ENCODE measurements around the gene ZNF672. TPM values are rescaled to one million over a fixed set of nuclear protein-coding genes. Genes with fewer than 3 reads are reported as not detected.
"Not testable (repeated sequence)": the region's sequence is repeated elsewhere in the genome, so short reads cannot be mapped to it uniquely, and the experiment has no call there.

Gene ZNF672
- polyA plus RNA-seq, result 10 to 100 TPM in 2 of 3 donors, 1 to 10 TPM in 1; 9.2 to 18.3 (median 12.7) TPM

DNA sequence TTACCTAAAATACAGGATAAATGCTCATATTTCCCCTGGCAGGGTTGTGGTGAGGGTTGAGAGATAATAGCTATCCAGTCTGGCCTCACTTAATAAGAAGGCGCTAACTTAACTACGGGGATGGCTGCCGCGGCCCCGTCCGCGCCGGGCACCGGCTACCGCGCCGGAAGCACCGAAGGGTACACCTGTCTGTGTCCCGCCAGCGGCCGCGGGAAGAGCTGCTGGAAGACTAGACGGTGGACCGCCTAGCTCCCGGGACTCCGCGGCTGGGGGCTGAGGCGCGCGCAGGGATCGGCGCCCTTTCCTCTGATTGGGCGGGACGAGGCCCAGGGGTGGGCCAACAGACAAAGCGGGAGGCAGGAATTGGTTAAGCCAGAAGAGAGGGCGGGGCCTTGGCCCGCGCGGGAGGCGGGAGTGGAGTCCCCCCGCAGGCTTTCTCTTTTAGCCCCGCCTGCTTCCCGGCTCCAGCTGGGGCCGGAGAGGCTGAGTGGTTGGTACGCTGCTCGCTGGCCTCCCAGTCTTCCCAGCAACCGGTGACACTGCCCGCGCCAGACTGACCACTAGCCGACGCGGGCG is at the start of gene ZNF672:
ZNF672 (plus strand) TSS at position 444 of the 576 bp plus-strand sequence. CDS start 9,051 bp downstream, outside the sequence.
- H3K27ac ChIP-seq (ENCODE audit: low read depth, low read length), result peak within 1 kb of the TSS; percentile 98
- WGBS, 3 donors, result 0 to 1% (median 1%) methylated on average over 38 to 48 of the region's 48 CpGs

DNA sequence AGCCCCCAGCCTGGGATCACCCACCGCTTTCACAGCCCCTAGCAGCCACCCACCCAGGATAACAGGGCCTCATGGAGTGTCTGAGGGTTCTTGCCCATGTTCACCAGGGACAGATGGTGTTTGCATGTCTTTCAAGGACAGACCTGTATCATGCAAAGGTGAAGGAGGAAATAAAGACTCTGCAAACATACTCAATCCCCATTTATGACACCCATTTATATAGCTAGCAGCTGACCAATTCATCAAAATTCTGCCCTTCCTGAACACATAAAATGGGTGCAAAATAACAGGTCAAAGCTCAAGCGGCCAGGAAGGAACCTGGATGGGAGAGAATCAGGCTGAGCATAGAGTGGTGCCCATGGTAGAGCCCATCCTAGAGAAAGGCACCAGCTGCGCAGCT is 49.7 kb upstream of the ZNF672 start:
- H3K27ac ChIP-seq (ENCODE audit: low read depth, low read length), result no peak overlapping the region
- WGBS, 3 donors, result 82 to 87% (median 83%) methylated on average over 3 of the region's 3 CpGs

DNA sequence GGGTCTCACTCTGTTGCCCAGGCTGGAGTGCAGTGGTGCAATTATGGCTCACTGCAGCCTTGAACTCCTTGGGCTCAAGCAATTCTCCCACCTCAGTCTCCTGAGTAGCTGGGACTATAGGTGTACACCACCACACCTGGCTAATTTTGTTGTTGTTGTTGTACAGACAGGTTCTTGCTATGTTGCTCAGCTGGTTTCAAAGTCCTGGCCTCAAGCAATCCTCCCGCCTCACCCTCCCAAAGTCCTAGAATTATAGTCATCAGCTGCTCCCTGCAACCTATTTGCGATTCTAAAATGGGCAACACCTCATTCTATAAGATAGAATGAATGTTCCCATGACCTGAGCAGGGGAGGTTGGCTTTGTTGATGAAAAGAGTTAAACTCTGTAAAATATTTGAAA is 48.7 kb upstream of the ZNF672 start:
- WGBS, 3 donors, result 82 to 86% (median 83%) methylated on average over 2 of the region's 2 CpGs

DNA sequence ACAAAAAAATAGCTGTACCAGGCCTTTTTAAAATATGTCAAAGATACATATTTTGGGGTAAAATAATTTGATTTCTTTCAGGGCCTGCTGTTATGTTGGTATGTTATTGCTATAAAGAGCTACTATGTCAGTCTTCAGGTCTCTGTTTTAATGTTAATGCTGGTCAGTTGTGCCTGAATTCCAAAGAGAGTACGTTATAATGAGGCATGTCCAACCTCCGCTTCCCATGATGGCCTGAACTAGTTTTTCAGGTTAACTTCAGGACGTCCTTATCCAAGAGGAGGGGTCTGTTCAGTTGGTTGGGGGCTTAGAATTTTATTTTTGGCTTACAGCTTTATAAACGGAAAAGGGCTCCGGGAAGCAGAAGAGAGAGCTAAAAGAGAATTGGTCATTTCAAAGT is 47.6 kb upstream of the ZNF672 start:
- 75 to 86% (median 84%) methylated on average over 5 of the region's 5 CpGs for WGBS, 3 donors
- no peak overlapping the region for H3K27ac ChIP-seq (ENCODE audit: low read depth, low read length)

More for the DNA sequence above, 48.7 kb upstream of the ZNF672 start:
- H3K27ac ChIP-seq (ENCODE audit: low read depth, low read length), result not testable (repeated sequence)

DNA sequence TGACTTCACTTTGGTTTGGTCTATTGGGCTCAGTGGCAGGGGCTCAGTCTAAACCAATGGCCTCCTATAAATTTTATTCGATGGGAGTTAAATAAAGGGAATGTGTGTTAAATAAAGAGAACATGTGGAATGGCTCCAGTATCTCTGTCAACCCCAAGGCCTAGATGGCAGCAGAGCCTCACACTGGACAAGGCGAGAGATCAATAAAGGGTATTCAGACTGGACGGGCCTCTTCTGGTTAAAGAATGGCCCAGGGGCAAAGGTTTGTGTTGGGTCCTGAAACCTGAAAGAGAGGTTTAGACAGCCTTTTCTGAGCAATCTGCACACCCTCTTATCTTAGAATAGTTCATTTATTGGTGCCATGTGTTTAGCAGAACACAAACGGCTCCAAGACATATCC is 47.0 kb upstream of the ZNF672 start:
- no peak overlapping the region for H3K27ac ChIP-seq (ENCODE audit: low read depth, low read length)
- 70 to 93% (median 91%) methylated on average over 4 of the region's 4 CpGs for WGBS, 3 donors

DNA sequence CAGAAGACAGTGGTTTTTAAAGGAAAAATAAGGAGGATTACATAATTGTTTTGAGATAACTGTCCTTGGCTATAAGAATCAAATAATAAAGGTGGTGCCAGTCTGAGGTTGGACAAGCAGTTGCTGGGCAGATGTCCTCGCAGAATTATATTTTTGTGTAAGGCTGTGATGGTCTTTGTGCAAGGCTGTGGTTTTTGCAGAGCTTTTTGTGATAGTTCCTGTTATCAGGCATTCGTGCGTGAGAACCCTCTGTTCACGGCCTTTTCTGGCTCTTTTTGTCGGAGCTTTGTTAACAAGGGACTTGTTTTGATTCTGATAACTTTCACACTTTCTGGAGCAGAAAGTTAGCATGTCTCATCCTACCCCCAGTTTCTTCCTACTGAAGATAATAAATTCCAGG is 45.7 kb upstream of the ZNF672 start:
- whole genome bisulfite sequencing, 3 donors, result 39 to 63% (median 59%) methylated on average over 5 of the region's 5 CpGs
- no peak overlapping the region for H3K27ac ChIP-seq (ENCODE audit: low read depth, low read length)

DNA sequence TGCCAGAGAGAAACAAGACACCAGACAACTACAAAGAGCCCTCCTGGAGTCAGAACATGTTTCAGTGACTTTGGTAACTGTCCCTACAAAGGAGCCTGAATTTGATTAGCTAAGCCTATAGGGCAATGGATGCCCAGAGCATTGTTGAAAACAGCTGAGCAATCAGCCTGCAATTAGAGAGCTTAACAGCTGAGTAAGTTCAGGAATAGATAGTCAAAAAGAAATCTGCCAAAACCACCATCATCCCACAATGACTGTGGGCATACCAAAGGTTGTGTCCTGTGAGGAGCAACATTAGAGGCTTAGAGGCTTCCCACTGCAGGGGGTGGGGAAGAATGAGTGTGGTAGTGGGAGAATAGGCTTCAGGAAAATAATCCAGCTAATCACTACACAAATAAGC is 44.4 kb upstream of the ZNF672 start:
- no peak overlapping the region for H3K27ac ChIP-seq (ENCODE audit: low read depth, low read length)

DNA sequence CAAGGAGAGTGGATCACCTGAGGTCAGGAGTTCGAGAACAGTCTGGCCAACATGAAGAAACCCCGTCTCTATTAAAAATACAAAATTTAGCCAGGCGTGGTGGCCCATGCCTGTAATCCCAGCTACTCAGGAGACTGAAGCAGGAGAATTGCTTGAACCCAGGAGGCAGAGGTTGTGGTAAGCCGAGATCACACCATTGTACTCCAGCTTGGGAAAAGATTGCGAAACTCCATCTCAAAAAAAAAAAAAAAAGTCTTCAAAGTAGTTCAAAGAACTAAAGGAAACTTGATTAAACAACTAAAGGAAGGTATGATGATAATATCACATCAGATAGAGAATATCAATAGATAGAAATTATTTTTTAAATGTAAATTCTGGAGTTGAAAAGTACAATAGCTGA is 43.4 kb upstream of the ZNF672 start:
- WGBS, 3 donors, result 82 to 93% (median 91%) methylated on average over 5 of the region's 5 CpGs
- not testable (repeated sequence) for H3K27ac ChIP-seq (ENCODE audit: low read depth, low read length)

DNA sequence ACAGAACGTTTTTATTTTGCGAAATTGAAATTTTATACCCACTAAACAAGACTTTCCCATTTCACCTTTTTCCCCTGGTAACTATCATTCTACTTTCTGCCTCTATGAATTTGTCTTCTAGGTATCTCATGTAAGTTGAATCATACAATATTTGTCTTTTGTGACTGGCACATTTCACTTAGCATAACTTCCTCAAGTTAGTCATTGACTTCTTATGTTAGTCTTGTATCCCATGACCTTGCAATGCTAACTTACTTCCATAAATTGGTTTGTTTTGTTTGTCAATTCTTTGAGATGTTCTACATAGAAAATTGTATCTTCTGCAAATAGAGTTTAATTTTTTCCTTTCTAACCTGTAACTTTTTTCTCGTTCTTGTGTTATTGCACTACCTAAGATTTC is 39.2 kb upstream of the ZNF672 start:
- 78 to 84% (median 83%) methylated on average over 3 of the region's 3 CpGs for WGBS, 3 donors
- no peak overlapping the region for H3K27ac ChIP-seq (ENCODE audit: low read depth, low read length)

DNA sequence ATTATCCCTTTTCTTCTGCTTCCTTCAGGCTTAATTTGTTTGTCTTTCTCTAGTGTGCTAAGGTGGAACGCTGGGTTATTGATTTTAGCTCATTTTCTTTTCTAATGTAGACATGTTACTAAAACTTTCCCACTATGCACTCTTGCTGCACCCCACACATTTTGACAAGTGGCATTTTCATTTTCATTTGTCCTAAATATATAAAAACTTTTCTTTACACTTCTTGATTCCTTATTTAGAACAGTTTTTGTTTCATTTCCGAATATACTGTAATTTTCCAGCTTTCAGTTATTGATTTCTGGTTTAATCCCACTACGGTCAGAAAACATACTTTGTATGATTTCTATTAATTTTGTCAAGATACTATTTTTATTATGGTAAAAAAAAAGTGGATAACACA is 37.6 kb upstream of the ZNF672 start:
- 45 to 78% (median 76%) methylated on average over 3 of the region's 3 CpGs for WGBS, 3 donors

DNA sequence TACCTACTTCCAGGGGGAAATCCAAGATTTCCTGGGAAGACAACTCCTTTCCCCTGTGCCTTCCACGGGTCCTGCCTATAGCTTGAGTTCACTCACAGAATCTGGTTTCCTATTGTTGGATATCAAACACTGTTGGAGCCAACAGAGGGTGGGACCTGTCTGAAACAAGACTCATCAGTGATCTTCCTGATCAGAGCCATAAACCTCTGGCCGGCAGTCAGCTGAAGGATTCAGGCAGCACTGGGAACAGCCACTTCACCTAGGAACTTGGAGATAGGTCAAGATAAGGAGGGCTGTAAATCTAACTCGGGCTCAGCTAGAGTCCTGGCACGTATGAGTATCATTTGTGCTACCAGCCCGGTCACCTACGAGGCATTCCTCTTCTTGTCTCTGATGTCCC is 35.6 kb upstream of the ZNF672 start:
- 86 to 95% (median 86%) methylated on average over 6 of the region's 6 CpGs for WGBS, 3 donors

More for the DNA sequence above, 37.6 kb upstream of the ZNF672 start:
- H3K27ac ChIP-seq (ENCODE audit: low read depth, low read length), result no peak overlapping the region

DNA sequence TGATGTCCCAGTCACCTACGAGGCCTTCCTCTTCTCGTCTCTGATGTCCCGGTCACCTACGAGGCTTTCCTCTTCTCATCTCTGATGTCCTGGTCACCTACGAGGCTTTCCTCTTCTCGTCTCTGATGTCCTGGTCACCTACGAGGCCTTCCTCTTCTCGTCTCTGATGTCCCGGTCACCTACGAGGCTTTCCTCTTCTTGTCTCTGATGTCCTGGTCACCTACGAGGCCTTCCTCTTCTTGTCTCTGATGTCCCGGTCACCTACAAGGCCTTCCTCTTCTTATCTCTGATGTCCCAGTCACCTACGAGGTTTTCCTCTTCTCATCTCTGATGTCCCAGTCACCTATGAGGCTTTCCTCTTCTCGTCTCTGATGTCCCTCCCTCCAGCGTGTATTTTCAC is 34.5 kb upstream of the ZNF672 start:
- WGBS, 3 donors, result 74 to 87% (median 81%) methylated on average over 15 of the region's 15 CpGs
- H3K27ac ChIP-seq (ENCODE audit: low read depth, low read length), result not testable (repeated sequence)

More for the DNA sequence above, 35.6 kb upstream of the ZNF672 start:
- no peak overlapping the region for H3K27ac ChIP-seq (ENCODE audit: low read depth, low read length)

DNA sequence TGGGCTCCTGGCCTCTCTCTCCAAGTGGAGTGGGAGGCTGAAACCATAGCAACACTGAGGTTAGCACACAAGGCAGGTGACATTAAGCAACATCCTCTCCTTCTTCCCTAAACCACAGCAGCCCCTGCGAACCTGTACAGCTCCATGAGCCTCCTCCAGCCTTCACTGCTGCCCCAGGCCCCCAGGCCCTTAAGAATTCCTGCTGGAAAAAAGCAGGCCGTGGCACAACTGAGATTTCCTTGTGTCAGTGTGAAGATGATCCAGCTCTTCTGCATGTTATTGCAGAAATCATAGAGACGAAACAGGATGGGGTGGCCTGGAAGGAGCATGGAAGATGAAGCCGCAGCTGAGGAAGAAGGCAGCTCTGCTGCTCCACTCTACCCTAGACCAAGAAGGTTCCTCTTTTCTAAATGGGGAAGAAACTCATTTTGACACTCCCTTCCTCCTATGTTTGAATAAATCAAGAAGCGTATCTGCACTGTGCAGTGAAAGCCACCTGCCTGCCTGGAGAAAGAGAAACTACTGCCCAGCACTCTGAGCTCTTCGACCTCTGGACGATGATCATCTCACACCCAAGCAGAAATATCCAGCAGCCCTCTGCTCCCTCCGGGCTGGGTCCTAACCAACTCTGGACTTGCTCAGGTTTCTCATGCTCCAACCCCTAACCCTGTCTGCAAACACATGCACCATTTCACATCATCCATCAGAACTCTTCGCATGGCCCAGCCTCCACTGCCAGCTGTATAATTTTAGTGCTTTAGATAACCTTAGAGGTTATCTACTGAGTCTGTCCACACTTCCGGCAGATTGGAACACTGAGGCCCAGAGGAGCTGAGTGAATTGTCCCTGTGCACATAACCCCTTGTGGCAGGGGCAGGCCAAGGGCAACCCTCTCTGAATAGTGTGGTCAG is 33.0 kb upstream of the ZNF672 start:
- 45 to 55% (median 52%) methylated on average over 10 of the region's 10 CpGs for WGBS, 3 donors
- no peak overlapping the region for H3K27ac ChIP-seq (ENCODE audit: low read depth, low read length)

DNA sequence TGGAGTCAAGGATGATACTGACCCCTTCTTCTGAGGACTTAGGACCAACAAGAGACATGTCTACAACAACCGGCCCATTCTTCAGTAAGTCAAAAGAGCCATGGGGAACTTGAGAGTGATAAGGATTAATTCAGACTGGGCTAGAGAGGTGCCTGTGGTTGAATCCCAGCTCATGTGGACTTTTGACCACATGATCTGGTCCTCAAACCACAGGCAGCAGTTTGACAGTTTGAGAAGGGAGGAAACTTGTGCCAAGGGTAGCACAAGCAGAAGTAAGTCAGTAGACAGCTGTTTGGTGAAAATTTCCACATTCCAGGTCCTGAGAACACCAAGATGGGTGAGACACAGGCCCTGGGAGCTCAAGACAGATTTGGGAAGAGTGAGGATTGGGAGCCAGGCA is 32.1 kb upstream of the ZNF672 start:
- H3K27ac ChIP-seq (ENCODE audit: low read depth, low read length), result no peak overlapping the region
- whole genome bisulfite sequencing, 3 donors, result 51 to 100% (median 74%) methylated on average over 1 of the region's 1 CpG

DNA sequence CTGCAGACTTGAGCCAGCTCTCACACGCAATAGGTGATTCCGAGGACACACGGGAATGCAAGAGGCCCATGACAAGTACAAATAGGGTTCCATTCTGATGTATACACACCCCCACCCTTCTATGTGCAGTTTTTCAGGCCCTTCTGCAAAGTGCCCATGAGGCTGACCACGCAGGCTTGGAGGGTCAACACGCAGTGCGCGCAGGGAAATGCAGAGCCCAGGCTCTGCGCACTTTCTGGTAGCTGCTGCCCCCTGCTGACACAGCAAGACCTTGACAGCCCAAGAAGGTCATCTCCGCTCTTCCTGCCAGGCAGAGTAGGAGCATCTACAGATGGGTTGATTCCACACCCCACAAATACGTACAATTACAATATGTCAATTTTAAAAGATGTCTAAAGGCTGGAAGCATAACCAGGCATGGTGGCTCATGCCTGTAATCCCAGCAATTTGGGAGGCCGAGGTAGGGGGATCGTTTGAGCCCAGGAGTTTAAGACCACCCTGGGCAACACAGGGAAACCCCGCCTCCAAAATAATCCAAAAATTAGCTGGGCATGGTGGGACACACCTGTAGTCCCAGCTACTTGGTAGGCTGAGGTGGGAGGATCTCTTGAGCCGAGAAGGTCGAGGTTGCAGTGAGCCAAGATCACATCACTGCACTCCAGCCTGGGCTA is 30.8 kb upstream of the ZNF672 start:
- 39 to 41% (median 40%) methylated on average over 15 of the region's 15 CpGs for WGBS, 3 donors
- no peak overlapping the region for H3K27ac ChIP-seq (ENCODE audit: low read depth, low read length)

DNA sequence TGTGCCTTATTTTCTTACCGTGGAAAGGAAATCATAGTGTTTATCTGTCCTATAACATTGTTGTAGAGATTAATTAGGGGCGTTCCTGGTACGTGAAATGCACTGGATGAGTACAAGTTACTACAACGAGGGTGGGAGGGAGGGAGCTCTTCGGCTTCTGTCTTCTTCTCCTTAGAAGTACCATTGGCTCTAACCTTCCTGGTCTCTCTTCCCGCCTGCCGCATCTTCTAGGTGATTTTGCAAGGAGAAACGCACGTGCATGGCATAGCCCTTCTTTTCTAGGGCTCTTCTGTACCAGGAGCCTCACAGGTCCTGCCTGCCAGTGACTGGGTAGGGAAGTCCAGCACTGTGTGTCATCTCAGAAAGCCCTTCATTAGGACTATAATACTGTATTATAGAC is 29.1 kb upstream of the ZNF672 start:
- WGBS, 3 donors, result 77 to 80% (median 79%) methylated on average over 9 of the region's 9 CpGs

DNA sequence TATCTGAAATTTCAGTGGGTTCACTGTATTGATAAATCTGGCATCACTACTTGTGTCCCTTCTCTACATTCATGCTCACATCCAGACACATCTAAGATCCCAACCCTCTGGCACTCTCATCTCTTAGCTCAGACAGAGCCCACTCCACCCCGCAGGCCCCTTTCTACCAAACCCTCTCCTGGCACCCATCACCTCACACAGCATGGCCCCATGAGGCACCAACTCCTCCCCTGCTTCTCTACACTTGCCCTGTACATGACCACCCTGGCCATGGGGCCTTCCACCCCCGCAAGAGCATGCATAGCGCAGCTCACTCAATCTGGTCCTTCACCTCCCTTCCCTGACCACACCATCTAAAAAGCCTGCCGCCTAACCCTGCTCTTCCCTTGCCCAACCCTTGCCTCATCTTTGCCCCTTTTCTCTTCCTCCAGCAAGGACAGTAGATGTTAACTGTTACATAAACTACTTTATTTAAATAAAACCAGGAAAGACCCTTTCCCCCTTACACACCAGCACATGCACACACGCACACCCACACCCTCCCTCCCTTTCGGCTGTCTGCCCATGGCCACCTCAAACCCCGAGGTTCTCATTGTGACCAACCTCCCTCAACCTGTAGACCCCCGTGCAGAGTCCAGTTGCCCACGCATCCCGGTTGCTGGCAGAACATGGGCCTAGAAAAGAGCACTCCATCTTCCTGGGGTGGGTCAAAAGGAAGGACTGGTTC is 27.9 kb upstream of the ZNF672 start:
- H3K27ac ChIP-seq (ENCODE audit: low read depth, low read length), result no peak overlapping the region
- WGBS, 3 donors, result 70 to 76% (median 70%) methylated on average over 10 of the region's 10 CpGs

More for the DNA sequence above, 29.1 kb upstream of the ZNF672 start:
- no peak overlapping the region for H3K27ac ChIP-seq (ENCODE audit: low read depth, low read length)

DNA sequence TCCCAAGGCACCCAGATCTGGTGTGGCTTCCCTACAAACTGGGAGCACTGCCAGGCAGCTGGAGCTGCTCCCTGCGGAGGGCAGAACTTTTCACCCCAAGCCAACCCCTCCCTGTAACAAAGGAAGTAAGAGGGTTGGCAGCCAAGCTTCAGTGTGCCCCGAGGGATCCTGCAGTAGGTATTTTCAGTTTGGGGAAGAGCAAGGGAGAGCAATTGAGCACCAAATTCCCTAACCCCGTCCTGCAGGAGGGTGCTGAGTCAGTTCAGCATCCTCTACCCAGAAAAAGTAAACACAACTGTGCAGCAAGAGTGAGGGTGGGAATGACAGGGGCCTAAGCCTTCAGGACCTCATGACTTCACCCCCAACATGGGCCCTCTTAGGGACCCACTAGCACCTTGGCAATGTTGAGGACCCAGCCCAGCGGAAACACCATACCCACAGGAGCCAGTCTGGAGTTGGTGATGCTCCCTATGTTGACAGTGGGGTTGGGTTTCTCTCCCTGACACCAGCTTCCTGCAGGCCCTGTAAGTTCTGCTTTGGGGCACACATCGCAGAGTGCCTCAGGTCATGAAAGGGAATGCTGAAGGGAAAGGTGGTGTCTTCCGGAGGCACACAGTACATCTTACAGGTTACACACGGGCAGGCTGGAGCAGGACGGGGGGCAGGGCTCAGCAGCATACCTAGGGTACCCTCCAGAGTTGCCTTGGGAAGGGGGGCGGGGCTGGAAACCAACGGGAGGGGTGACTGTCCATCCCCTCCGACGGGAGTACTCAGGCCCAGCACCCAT is 27.1 kb upstream of the ZNF672 start:
- no peak overlapping the region for H3K27ac ChIP-seq (ENCODE audit: low read depth, low read length)
- 46 to 65% (median 53%) methylated on average over 12 of the region's 12 CpGs for WGBS, 3 donors
